Activated T-cell treated with anti-CD3 and anti-CD28 coated beads, Interleukin-2, amount 50 U/mL, for 4 hours (primary cell): ENCODE measurements around the gene PRKCA. TPM values are rescaled to one million over a fixed set of nuclear protein-coding genes. Genes with fewer than 3 reads are reported as not detected.
"Not testable (repeated sequence)": the region's sequence is repeated elsewhere in the genome, so short reads cannot be mapped to it uniquely, and the experiment has no call there.

Experiments
- ATAC-seq, 2 donors: fragments of 200-7000 bp; cut with Tn5 transposase; one replicate each; pipeline ENCODE4 v1.10.0; 2021
- DNase-seq: peaks from one replicate; pipeline ENCODE4 v3.0.0-alpha.2; 2020
- H3K27me3 Mint-ChIP-seq: one replicate; pipeline ENCODE4 v1.8.0; 2021; ENCODE audit warnings: low read depth, mixed read lengths
- H3K36me3 Mint-ChIP-seq: one replicate; pipeline ENCODE4 v1.8.0; 2022; ENCODE audit warnings: mixed read lengths; ENCODE audit not compliant: insufficient read depth
- H3K4me1 Mint-ChIP-seq: one replicate; pipeline ENCODE4 v1.8.0; 2021; ENCODE audit warnings: low read depth, mixed read lengths
- H3K4me3 Mint-ChIP-seq: one replicate; pipeline ENCODE4 v1.8.0; 2021; ENCODE audit warnings: mild to moderate bottlenecking, moderate library complexity, mixed read lengths
- H3K9me3 Mint-ChIP-seq: one replicate; pipeline ENCODE4 v1.8.0; 2021; ENCODE audit warnings: mixed read lengths
- total RNA-seq, 3 donors: library from RNA; stranded (reverse); gene quantifications; one replicate each; pipeline ENCODE4 v1.2.1, GENCODE V29; 2021

PRKCA gene
- total RNA-seq, 3 donors from 2014 or later = 79.4 to 114 (median 95.3) TPM

- Mint-ChIP-seq H3K4me1 (peaks cover 52% of the 10 kb centered on the region), H3K36me3 (peaks cover 3% of the 10 kb centered on the region), H3K27me3 (no peaks in the 10 kb centered on the region), H3K9me3 (no peaks in the 10 kb centered on the region), H3K4me3 (no peak overlapping the region)
- DNase-seq (no peak), ATAC-seq (no peak)
These were observed 79.4 kb downstream of the PRKCA start for GRCh38 chr17:66381701-66382362.

GRCh38 chr17:66383333-66383732 is 80.9 kb downstream of the PRKCA start:
- Mint-ChIP-seq H3K4me1 (peaks cover 63% of the 10 kb centered on the region), H3K36me3 (peaks cover 9% of the 10 kb centered on the region), H3K9me3 (no peaks in the 10 kb centered on the region), H3K4me3 (no peak overlapping the region), H3K27me3 (no peaks in the 10 kb centered on the region)
- DNase-seq = no peak
- ATAC-seq = no peak

- no peak for ATAC-seq
These were observed 84.3 kb downstream of the PRKCA start for GRCh38 chr17:66386498-66387351.

GRCh38 chr17:66387392-66387981 is 85.1 kb downstream of the PRKCA start:
- Mint-ChIP-seq H3K36me3 (peaks cover 26% of the 10 kb centered on the region), H3K4me3 (no peak overlapping the region), H3K9me3 (no peaks in the 10 kb centered on the region), H3K4me1 (peaks cover 71% of the 10 kb centered on the region), H3K27me3 (no peaks in the 10 kb centered on the region)
- ATAC-seq (no peak), DNase-seq (no peak)

More at GRCh38 chr17:66386498-66387351, 84.3 kb downstream of the PRKCA start:
- Mint-ChIP-seq H3K27me3 (no peaks in the 10 kb centered on the region), H3K4me3 (no peak overlapping the region), H3K36me3 (peaks cover 26% of the 10 kb centered on the region), H3K9me3 (no peaks in the 10 kb centered on the region), H3K4me1 (peaks cover 67% of the 10 kb centered on the region)
- no peak for DNase-seq

GRCh38 chr17:66392783-66393437 is 90.5 kb downstream of the PRKCA start:
- H3K36me3 Mint-ChIP-seq = peaks cover 20% of the 10 kb centered on the region
- no peak overlapping the region for H3K4me3 Mint-ChIP-seq
- peaks cover 66% of the 10 kb centered on the region for H3K4me1 Mint-ChIP-seq
- DNase-seq = no peak
- no peaks in the 10 kb centered on the region for H3K27me3 Mint-ChIP-seq
- ATAC-seq = no peak
- H3K9me3 Mint-ChIP-seq = no peaks in the 10 kb centered on the region

- no peaks in the 10 kb centered on the region for H3K9me3 Mint-ChIP-seq
- ATAC-seq (no peak), DNase-seq (no peak)
- H3K27me3 Mint-ChIP-seq = no peaks in the 10 kb centered on the region
- no peak overlapping the region for H3K4me3 Mint-ChIP-seq
- peaks cover 7% of the 10 kb centered on the region for H3K36me3 Mint-ChIP-seq
- H3K4me1 Mint-ChIP-seq = peaks cover 76% of the 10 kb centered on the region
These were observed 93.5 kb downstream of the PRKCA start for GRCh38 chr17:66395961-66396360.

- no peaks in the 10 kb centered on the region for H3K9me3 Mint-ChIP-seq
- peaks cover 76% of the 10 kb centered on the region for H3K4me1 Mint-ChIP-seq
- no peaks in the 10 kb centered on the region for H3K27me3 Mint-ChIP-seq
- ATAC-seq = peak; percentile 31 to 53
- H3K4me3 Mint-ChIP-seq = no peak overlapping the region
- peaks cover 9% of the 10 kb centered on the region for H3K36me3 Mint-ChIP-seq
- no peak for DNase-seq
These were observed 95.1 kb downstream of the PRKCA start for GRCh38 chr17:66397486-66397885.

GRCh38 chr17:66398059-66398458 is 95.6 kb downstream of the PRKCA start:
- DNase-seq (no peak), ATAC-seq (no peak)
- peaks cover 78% of the 10 kb centered on the region for H3K4me1 Mint-ChIP-seq
- peaks cover 11% of the 10 kb centered on the region for H3K36me3 Mint-ChIP-seq
- peak overlapping the region; percentile 0 for H3K4me3 Mint-ChIP-seq
- no peaks in the 10 kb centered on the region for H3K27me3 Mint-ChIP-seq
- no peaks in the 10 kb centered on the region for H3K9me3 Mint-ChIP-seq

- Mint-ChIP-seq H3K27me3 (no peaks in the 10 kb centered on the region), H3K36me3 (peaks cover 11% of the 10 kb centered on the region), H3K4me3 (peak overlapping the region; percentile 0), H3K9me3 (no peaks in the 10 kb centered on the region), H3K4me1 (peaks cover 84% of the 10 kb centered on the region)
- ATAC-seq = no peak
- DNase-seq = no peak
These were observed 96.2 kb downstream of the PRKCA start for GRCh38 chr17:66398617-66399016.

GRCh38 chr17:66399441-66399840 is 97.0 kb downstream of the PRKCA start:
- H3K4me1 Mint-ChIP-seq = peaks cover 88% of the 10 kb centered on the region
- ATAC-seq (peak; percentile 90 to 92), DNase-seq (no peak)
- no peaks in the 10 kb centered on the region for H3K27me3 Mint-ChIP-seq
- peak overlapping the region; percentile 59 for H3K4me3 Mint-ChIP-seq
- peaks cover 11% of the 10 kb centered on the region for H3K36me3 Mint-ChIP-seq
- H3K9me3 Mint-ChIP-seq = no peaks in the 10 kb centered on the region

GRCh38 chr17:66400041-66400688 is 97.8 kb downstream of the PRKCA start:
- not testable (repeated sequence) for DNase-seq, ATAC-seq, H3K27me3 Mint-ChIP-seq, H3K9me3 Mint-ChIP-seq
- Mint-ChIP-seq H3K36me3 (peaks cover 11% of the 10 kb centered on the region), H3K4me3 (peak overlapping the region; percentile 35), H3K4me1 (peaks cover 87% of the 10 kb centered on the region)

GRCh38 chr17:66400698-66401097 is 98.3 kb downstream of the PRKCA start:
- no peaks in the 10 kb centered on the region for H3K9me3 Mint-ChIP-seq
- H3K4me3 Mint-ChIP-seq = peak overlapping the region; percentile 35
- peaks cover 11% of the 10 kb centered on the region for H3K36me3 Mint-ChIP-seq
- peaks cover 88% of the 10 kb centered on the region for H3K4me1 Mint-ChIP-seq
- no peak for DNase-seq
- no peaks in the 10 kb centered on the region for H3K27me3 Mint-ChIP-seq
- no peak for ATAC-seq

GRCh38 chr17:66401364-66401763 is 99.0 kb downstream of the PRKCA start:
- peaks cover 89% of the 10 kb centered on the region for H3K4me1 Mint-ChIP-seq
- ATAC-seq (no peak), DNase-seq (no peak)
- H3K9me3 Mint-ChIP-seq = no peaks in the 10 kb centered on the region
- H3K4me3 Mint-ChIP-seq = no peak overlapping the region
- H3K36me3 Mint-ChIP-seq = peaks cover 11% of the 10 kb centered on the region
- H3K27me3 Mint-ChIP-seq = no peaks in the 10 kb centered on the region
